ENCODE measurements around the gene PTPN22. TPM values are rescaled to one million over a fixed set of nuclear protein-coding genes. Genes with fewer than 3 reads are reported as not detected.
A peak's percentile ranks its signal among the peaks of the same experiment; 100 is the strongest.

Gene PTPN22
- total RNA-seq, 1 experiment from 2014 or later = not detected

DNA sequence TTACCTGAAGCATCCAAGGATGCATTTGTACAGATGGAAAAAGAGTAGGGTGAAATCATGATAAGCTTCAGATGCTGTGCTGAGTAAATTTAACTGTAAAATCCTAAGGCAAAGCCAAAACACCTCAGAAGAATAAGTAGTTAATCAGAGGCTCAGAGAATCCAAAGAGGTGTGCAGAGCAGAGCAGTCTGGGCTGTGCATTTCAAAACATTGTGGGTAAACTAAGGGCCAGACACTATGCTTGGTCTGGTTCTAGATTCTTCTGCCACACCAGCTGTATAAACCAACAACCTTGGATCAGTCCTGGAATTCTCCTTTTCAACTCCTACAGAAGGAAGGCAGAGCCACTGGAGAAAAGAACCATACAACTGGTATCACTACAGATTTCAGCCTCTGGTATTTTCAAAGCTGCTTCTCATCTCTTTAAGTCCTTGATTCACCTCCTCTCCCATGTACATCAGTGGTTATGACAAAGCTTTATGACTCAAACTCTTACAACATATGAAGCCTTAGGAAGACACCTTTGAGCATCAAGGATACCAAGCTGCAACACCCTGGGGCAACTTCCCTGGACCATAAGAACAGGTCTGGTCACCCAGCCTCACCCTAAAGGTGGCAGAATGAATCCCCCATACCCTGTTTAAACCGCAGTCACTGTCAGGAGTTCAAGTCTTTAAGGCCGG is 46.0 kb upstream of the PTPN22 start:
- DNase-seq (ENCODE audit: low spot score) (no peak), ATAC-seq (no peak)
- Mint-ChIP-seq H3K27me3 (ENCODE audit: low read depth) (peaks cover 10% of the 10 kb centered on the region), H3K27ac (no peak overlapping the region), H3K9me3 (no peaks in the 10 kb centered on the region), H3K36me3 (no peaks in the 10 kb centered on the region), H3K4me3 (no peak overlapping the region), H3K4me1 (peaks cover 2% of the 10 kb centered on the region; the same call in 1 of the 2 replicates)
- POLR2A ChIA-PET = interaction anchor here (1.6 kb wide), 1 partner anchor 11 kb away, joined by 4 read pairs; the partner anchor contains the start of gene HIPK1
- CTCF ChIA-PET = no interaction called here
- TF ChIP-seq CBFB (CRISPR knock-in tag; IDR thresholded peaks at IDR 0.05; ENCODE audit: low read depth) = no peak
- TF ChIP-seq, protein P1, sequence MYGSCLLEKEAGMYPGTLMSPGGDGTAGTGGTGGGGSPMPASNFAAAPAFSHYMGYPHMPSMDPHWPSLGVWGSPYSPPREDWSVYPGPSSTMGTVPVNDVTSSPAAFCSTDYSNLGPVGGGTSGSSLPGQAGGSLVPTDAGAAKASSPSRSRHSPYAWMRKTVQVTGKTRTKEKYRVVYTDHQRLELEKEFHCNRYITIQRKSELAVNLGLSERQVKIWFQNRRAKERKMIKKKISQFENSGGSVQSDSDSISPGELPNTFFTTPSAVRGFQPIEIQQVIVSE (CRISPR knock-in tag; IDR thresholded peaks at IDR 0.05; ENCODE audit: borderline replicate concordance) = no peak
- no peak for TF ChIP-seq ZNF317 (CRISPR knock-in tag; IDR thresholded peaks at IDR 0.05; ENCODE audit: borderline replicate concordance, low read depth)
- TF ChIP-seq FOXP1 (CRISPR knock-in tag; IDR thresholded peaks at IDR 0.05; ENCODE audit: borderline replicate concordance) = no peak
- TF ChIP-seq, protein P2, sequence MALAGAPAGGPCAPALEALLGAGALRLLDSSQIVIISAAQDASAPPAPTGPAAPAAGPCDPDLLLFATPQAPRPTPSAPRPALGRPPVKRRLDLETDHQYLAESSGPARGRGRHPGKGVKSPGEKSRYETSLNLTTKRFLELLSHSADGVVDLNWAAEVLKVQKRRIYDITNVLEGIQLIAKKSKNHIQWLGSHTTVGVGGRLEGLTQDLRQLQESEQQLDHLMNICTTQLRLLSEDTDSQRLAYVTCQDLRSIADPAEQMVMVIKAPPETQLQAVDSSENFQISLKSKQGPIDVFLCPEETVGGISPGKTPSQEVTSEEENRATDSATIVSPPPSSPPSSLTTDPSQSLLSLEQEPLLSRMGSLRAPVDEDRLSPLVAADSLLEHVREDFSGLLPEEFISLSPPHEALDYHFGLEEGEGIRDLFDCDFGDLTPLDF (CRISPR knock-in tag; IDR thresholded peaks at IDR 0.05) = no peak
- TF ChIP-seq NR1H2 (CRISPR knock-in tag; IDR thresholded peaks at IDR 0.05) = no peak
- TF ChIP-seq, protein P3, sequence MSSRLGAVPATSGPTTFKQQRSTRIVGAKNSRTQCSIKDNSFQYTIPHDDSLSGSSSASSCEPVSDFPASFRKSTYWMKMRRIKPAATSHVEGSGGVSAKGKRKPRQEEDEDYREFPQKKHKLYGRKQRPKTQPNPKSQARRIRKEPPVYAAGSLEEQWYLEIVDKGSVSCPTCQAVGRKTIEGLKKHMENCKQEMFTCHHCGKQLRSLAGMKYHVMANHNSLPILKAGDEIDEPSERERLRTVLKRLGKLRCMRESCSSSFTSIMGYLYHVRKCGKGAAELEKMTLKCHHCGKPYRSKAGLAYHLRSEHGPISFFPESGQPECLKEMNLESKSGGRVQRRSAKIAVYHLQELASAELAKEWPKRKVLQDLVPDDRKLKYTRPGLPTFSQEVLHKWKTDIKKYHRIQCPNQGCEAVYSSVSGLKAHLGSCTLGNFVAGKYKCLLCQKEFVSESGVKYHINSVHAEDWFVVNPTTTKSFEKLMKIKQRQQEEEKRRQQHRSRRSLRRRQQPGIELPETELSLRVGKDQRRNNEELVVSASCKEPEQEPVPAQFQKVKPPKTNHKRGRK (CRISPR knock-in tag; IDR thresholded peaks at IDR 0.05; ENCODE audit: borderline replicate concordance) = no peak

DNA sequence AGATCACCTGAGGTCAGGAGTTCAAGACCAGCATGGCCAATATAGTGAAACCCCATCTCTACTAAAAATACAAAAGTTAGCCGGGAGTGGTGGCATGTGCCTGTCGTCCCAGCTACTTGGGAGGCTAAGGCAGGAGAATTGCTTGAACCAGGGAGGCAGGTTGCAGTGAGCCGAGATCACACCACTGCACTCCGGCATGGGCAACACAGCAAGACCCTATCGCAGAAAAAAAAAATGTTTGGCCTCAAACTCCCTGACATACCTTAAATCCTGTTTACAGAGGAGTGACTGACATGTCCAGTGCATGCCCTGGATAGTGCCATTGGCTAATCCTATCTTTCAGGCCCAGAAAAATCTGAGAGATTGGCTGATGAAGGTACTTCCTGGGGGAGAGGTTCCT is 45.5 kb upstream of the PTPN22 start:
- DNase-seq (ENCODE audit: low spot score) (no peak), ATAC-seq (no peak)
- Mint-ChIP-seq H3K4me3 (no peak overlapping the region), H3K9me3 (no peaks in the 10 kb centered on the region), H3K4me1 (peaks cover 2% of the 10 kb centered on the region; the same call in 1 of the 2 replicates), H3K27ac (no peak overlapping the region), H3K36me3 (no peaks in the 10 kb centered on the region; the same call in 1 of the 2 replicates), H3K27me3 (ENCODE audit: low read depth) (peaks cover 10% of the 10 kb centered on the region)
- CTCF ChIA-PET = no interaction called here
- POLR2A ChIA-PET = no interaction called here
- TF ChIP-seq ZNF396 (CRISPR knock-in tag; IDR thresholded peaks at IDR 0.05; ENCODE audit: borderline replicate concordance) (no peak), ZNF416 (CRISPR knock-in tag; IDR thresholded peaks at IDR 0.05) (no peak), ZNF121 (CRISPR knock-in tag; IDR thresholded peaks at IDR 0.05) (peak; percentile 55; the same call in 1 of the 2 replicates)
- TF ChIP-seq, protein P4, sequence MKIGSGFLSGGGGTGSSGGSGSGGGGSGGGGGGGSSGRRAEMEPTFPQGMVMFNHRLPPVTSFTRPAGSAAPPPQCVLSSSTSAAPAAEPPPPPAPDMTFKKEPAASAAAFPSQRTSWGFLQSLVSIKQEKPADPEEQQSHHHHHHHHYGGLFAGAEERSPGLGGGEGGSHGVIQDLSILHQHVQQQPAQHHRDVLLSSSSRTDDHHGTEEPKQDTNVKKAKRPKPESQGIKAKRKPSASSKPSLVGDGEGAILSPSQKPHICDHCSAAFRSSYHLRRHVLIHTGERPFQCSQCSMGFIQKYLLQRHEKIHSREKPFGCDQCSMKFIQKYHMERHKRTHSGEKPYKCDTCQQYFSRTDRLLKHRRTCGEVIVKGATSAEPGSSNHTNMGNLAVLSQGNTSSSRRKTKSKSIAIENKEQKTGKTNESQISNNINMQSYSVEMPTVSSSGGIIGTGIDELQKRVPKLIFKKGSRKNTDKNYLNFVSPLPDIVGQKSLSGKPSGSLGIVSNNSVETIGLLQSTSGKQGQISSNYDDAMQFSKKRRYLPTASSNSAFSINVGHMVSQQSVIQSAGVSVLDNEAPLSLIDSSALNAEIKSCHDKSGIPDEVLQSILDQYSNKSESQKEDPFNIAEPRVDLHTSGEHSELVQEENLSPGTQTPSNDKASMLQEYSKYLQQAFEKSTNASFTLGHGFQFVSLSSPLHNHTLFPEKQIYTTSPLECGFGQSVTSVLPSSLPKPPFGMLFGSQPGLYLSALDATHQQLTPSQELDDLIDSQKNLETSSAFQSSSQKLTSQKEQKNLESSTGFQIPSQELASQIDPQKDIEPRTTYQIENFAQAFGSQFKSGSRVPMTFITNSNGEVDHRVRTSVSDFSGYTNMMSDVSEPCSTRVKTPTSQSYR (CRISPR knock-in tag; IDR thresholded peaks at IDR 0.05) = no peak

DNA sequence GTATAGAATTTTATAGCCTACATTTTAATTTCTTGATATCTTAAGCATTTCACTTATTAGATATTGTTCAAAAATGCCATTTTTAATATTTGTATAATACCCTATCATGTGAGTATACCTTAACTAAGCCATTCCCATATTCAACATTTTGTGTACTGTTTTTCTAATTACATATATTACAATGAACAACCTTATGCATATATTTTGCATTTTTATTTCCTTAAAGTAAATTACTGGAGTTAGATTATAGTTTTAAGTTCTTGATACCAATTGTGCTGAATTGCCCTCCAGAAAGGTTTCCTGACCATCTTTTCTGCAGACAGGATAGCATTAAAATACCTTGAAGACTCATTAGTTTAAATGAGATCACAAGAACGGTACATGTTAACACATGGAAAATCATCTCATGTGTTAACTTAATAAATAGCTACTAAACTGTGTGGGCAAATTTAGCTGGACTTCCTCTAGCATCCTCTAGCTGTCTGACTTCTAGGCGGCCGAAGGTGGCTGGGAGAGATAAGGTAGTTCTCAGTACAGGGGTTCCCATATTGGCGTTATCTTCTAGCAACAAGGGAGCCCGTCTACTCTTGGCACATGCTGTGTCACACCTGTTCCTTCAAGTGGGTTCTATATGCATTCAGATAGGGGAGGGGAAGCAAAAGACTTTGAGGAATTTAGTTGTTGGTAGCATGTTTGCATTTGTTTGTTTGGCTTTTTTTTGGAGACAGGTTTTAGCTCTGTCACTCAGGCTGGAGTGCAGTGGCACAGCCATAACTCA is 42.6 kb upstream of the PTPN22 start:
- no peak for DNase-seq (ENCODE audit: low spot score)
- ATAC-seq = no peak
- Mint-ChIP-seq H3K36me3 (peaks cover 17% of the 10 kb centered on the region), H3K9me3 (no peaks in the 10 kb centered on the region), H3K4me3 (no peak overlapping the region), H3K27me3 (ENCODE audit: low read depth) (peaks cover 10% of the 10 kb centered on the region), H3K27ac (0 out of 2 replicates have a peak overlapping the region, but pooled peaks have one; percentile 34), H3K4me1 (peaks cover 2% of the 10 kb centered on the region; the same call in 1 of the 2 replicates)
- CTCF ChIA-PET = no interaction called here
- POLR2A ChIA-PET = no interaction called here
- TF ChIP-seq, protein P5, sequence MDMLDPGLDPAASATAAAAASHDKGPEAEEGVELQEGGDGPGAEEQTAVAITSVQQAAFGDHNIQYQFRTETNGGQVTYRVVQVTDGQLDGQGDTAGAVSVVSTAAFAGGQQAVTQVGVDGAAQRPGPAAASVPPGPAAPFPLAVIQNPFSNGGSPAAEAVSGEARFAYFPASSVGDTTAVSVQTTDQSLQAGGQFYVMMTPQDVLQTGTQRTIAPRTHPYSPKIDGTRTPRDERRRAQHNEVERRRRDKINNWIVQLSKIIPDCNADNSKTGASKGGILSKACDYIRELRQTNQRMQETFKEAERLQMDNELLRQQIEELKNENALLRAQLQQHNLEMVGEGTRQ (CRISPR knock-in tag; IDR thresholded peaks at IDR 0.05) = no peak
- TF ChIP-seq, protein P6, sequence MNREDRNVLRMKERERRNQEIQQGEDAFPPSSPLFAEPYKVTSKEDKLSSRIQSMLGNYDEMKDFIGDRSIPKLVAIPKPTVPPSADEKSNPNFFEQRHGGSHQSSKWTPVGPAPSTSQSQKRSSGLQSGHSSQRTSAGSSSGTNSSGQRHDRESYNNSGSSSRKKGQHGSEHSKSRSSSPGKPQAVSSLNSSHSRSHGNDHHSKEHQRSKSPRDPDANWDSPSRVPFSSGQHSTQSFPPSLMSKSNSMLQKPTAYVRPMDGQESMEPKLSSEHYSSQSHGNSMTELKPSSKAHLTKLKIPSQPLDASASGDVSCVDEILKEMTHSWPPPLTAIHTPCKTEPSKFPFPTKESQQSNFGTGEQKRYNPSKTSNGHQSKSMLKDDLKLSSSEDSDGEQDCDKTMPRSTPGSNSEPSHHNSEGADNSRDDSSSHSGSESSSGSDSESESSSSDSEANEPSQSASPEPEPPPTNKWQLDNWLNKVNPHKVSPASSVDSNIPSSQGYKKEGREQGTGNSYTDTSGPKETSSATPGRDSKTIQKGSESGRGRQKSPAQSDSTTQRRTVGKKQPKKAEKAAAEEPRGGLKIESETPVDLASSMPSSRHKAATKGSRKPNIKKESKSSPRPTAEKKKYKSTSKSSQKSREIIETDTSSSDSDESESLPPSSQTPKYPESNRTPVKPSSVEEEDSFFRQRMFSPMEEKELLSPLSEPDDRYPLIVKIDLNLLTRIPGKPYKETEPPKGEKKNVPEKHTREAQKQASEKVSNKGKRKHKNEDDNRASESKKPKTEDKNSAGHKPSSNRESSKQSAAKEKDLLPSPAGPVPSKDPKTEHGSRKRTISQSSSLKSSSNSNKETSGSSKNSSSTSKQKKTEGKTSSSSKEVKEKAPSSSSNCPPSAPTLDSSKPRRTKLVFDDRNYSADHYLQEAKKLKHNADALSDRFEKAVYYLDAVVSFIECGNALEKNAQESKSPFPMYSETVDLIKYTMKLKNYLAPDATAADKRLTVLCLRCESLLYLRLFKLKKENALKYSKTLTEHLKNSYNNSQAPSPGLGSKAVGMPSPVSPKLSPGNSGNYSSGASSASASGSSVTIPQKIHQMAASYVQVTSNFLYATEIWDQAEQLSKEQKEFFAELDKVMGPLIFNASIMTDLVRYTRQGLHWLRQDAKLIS (CRISPR knock-in tag; IDR thresholded peaks at IDR 0.05; ENCODE audit: borderline replicate concordance) = no peak
- no peak for TF ChIP-seq ZNF232 (CRISPR knock-in tag; IDR thresholded peaks at IDR 0.05)
- TF ChIP-seq, protein P7, sequence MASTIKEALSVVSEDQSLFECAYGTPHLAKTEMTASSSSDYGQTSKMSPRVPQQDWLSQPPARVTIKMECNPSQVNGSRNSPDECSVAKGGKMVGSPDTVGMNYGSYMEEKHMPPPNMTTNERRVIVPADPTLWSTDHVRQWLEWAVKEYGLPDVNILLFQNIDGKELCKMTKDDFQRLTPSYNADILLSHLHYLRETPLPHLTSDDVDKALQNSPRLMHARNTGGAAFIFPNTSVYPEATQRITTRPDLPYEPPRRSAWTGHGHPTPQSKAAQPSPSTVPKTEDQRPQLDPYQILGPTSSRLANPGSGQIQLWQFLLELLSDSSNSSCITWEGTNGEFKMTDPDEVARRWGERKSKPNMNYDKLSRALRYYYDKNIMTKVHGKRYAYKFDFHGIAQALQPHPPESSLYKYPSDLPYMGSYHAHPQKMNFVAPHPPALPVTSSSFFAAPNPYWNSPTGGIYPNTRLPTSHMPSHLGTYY (CRISPR knock-in tag; IDR thresholded peaks at IDR 0.05) = no peak
- TF ChIP-seq NR1H2 (CRISPR knock-in tag; IDR thresholded peaks at IDR 0.05) = no peak

Data from WTC11 (cell line).